ENCODE results near the gene LMAN2L. TPM values are rescaled to one million over a fixed set of nuclear protein-coding genes. Genes with fewer than 3 reads are reported as not detected.

Gene LMAN2L
- total and polyA plus RNA-seq, 2 of the 8 experiments (the other 6 are each of a cell fraction or from before 2014, with no cell fraction given) = 14.3 to 17.6 TPM

DNA sequence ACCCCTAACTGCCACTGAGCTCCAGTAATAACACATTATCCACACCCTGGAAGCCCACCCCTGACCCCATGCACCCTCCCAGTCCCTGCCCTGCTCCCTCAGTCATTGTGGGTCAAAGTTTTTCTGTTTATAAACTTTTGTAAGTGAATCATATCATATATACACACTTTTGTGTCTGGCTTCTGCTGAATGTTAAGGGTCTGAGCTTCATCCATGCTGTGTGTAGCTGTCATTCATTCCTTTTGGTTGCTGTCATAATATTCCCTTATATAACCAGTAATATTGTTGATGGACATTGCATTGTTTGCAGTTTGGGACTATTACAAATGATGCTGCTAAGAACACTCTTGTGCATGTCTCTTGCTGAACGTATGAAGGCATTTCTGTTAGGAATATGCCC is 35.3 kb upstream of the LMAN2L start:
- 78% methylated on average over 1 of the region's 1 CpG; no CpG with 5 or more reads in 1 of the 2 experiments for WGBS, 2 experiments (ENCODE audit: extremely low coverage in 1 of 2, insufficient coverage in 1 of 2, insufficient read length in 1 of 2, insufficient replicate concordance in 2 of 2, low coverage in 1 of 2, low lambda C conversion rate in 2 of 2, missing lambda C conversion rate in 1 of 2)
- TF ChIP-seq BCL11A (IDR thresholded peaks at IDR 0.05; ENCODE audit: low read depth in 2 of 2, low read length in 2 of 2) (no peak), GTF2F1 (IDR thresholded peaks at IDR 0.05; ENCODE audit: borderline replicate concordance, low read depth, low read length) (no peak), BACH1 (IDR thresholded peaks at IDR 0.05; ENCODE audit: low read length) (no peak), NANOG (IDR thresholded peaks at IDR 0.05; ENCODE audit: insufficient read depth, low read depth, low read length, poor library complexity, severe bottlenecking) (no peak), SRF (IDR thresholded peaks at IDR 0.05; ENCODE audit: low read depth, low read length) (no peak), YY1 (IDR thresholded peaks at IDR 0.05; ENCODE audit: low read depth, low read length) (no peak), CHD1 (IDR thresholded peaks at IDR 0.05; ENCODE audit: low read depth, low read length) (no peak), CBX5 (IDR thresholded peaks at IDR 0.05; ENCODE audit: low read depth, low read length) (no peak), SIX5 (IDR thresholded peaks at IDR 0.05; ENCODE audit: low read depth, low read length) (no peak)
- TF ChIP-seq, protein P1, sequence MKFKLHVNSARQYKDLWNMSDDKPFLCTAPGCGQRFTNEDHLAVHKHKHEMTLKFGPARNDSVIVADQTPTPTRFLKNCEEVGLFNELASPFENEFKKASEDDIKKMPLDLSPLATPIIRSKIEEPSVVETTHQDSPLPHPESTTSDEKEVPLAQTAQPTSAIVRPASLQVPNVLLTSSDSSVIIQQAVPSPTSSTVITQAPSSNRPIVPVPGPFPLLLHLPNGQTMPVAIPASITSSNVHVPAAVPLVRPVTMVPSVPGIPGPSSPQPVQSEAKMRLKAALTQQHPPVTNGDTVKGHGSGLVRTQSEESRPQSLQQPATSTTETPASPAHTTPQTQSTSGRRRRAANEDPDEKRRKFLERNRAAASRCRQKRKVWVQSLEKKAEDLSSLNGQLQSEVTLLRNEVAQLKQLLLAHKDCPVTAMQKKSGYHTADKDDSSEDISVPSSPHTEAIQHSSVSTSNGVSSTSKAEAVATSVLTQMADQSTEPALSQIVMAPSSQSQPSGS (IDR thresholded peaks at IDR 0.05; ENCODE audit: low read length) = no peak
- TF ChIP-seq, protein P2, sequence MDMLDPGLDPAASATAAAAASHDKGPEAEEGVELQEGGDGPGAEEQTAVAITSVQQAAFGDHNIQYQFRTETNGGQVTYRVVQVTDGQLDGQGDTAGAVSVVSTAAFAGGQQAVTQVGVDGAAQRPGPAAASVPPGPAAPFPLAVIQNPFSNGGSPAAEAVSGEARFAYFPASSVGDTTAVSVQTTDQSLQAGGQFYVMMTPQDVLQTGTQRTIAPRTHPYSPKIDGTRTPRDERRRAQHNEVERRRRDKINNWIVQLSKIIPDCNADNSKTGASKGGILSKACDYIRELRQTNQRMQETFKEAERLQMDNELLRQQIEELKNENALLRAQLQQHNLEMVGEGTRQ (IDR thresholded peaks at IDR 0.05; ENCODE audit: low read length) = no peak
- TF ChIP-seq, protein P3, sequence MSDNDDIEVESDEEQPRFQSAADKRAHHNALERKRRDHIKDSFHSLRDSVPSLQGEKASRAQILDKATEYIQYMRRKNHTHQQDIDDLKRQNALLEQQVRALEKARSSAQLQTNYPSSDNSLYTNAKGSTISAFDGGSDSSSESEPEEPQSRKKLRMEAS (IDR thresholded peaks at IDR 0.05) = no peak

More for the DNA sequence above, 35.3 kb upstream of the LMAN2L start:
- Histone ChIP-seq H3K4ac (replicated peaks; ENCODE audit: insufficient read length, low read depth, low read length) (no peak overlapping the region), H3K79me1 (ENCODE audit: low read depth, low read length) (peaks cover 3% of the 10 kb centered on the region), H3K4me2 (ENCODE audit: insufficient read depth in 1 of 2, low read depth in 2 of 2, low read length in 2 of 2) (no peak overlapping the region), H3K23me2 (ENCODE audit: low read depth, low read length) (no peaks in the 10 kb centered on the region), H3K56ac (replicated peaks; ENCODE audit: insufficient read length, low read depth, low read length) (no peak overlapping the region), H3K23ac (ENCODE audit: insufficient read length) (no peak overlapping the region), H3K9ac (replicated peaks in 1 of 4; ENCODE audit: extremely low read depth in 1 of 4, low read depth in 3 of 4, low read length in 3 of 4) (no peak overlapping the region), H3K18ac (ENCODE audit: extremely low read depth, low read length) (no peak overlapping the region), H3K9me3 (ENCODE audit: insufficient read depth in 2 of 2, low read depth in 1 of 2, low read length in 1 of 2) (no peaks in the 10 kb centered on the region), H2BK15ac (ENCODE audit: low read length) (no peak overlapping the region), H2BK12ac (ENCODE audit: low read depth, low read length) (no peak overlapping the region), H3K14ac (ENCODE audit: insufficient read length) (no peak overlapping the region), H3K79me2 (ENCODE audit: control insufficient read depth in 1 of 2, insufficient read depth in 2 of 2, low read length in 2 of 2) (no peaks in the 10 kb centered on the region), H2AK5ac (ENCODE audit: low read depth, low read length) (no peak overlapping the region), H3K27me3 (replicated peaks in 1 of 4; ENCODE audit: control insufficient read depth in 3 of 4, extremely low read depth in 1 of 4, insufficient read depth in 3 of 4, low read length in 3 of 4) (no peaks in the 10 kb centered on the region), H3K27ac (ENCODE audit: low read depth, low read length) (no peak overlapping the region), H2BK20ac (ENCODE audit: low read length) (no peak overlapping the region), H3K4me1 (replicated peaks in 1 of 4; ENCODE audit: control insufficient read depth in 3 of 4, insufficient read depth in 4 of 4, low read length in 3 of 4) (peaks cover 0 to 4% (median 0%) of the 10 kb centered on the region in 4 experiments; a peak in 3 of 7 replicates), H4K5ac (ENCODE audit: insufficient read length, low read depth, low read length) (no peak overlapping the region), H4K91ac (replicated peaks; ENCODE audit: insufficient read length, low read length) (no peak overlapping the region), H2BK120ac (replicated peaks; ENCODE audit: low read depth, low read length) (no peak overlapping the region), H4K8ac (ENCODE audit: extremely low read depth, insufficient read depth, low read length) (no peak overlapping the region), H3K36me3 (ENCODE audit: control insufficient read depth in 2 of 4, insufficient read depth in 4 of 4, low read length in 3 of 4) (no peaks in the 10 kb centered on the region), H3K4me3 (ENCODE audit: extremely low read depth in 1 of 4, insufficient read depth in 2 of 4, low read depth in 3 of 4, low read length in 4 of 4) (no peak overlapping the region), H4K20me1 (replicated peaks in 1 of 2; ENCODE audit: control insufficient read depth in 1 of 2, insufficient read depth in 2 of 2, low read length in 2 of 2) (peaks cover 0 to 2% of the 10 kb centered on the region in 2 experiments), H2BK5ac (ENCODE audit: low read depth, low read length) (no peak overlapping the region), H2AFZ (ENCODE audit: low read length) (no peak overlapping the region)
- FAIRE-seq = no peak
- POLR2A ChIA-PET (ENCODE audit: partially characterized antibody) = interaction anchor here (1.2 to 2.2 kb wide), 3 partner anchors 10 to 24 kb away, joined by 3 to 7 read pairs (median 3); no protein-coding TSS in a partner anchor
- DNase-seq (ENCODE audit: low read depth in 1 of 2, low spot score in 2 of 2) = no peak
- CTCF ChIA-PET (ENCODE audit: partially characterized antibody) = interaction anchor here (0.6 to 7.3 kb wide), 6 partner anchors 8 to 186 kb away, joined by 3 to 64 read pairs (median 4); partner anchors contain the start of gene CNNM4

Data from H1 (cell line).